HepG2 (cell line): Measurements from ENCODE around the gene CYB5A. TPM values are rescaled to one million over a fixed set of nuclear protein-coding genes. Genes with fewer than 3 reads are reported as not detected.
A peak's percentile ranks its signal among the peaks of the same experiment; 100 is the strongest.

Source experiments
- CBFB ChIP-seq: sonication (generic); formaldehyde crosslinking; IDR thresholded peaks from 2 replicates; pipeline ENCODE4 v1.4.0; 2020; ENCODE audit warnings: missing genetic modification reagents
- CERS6 ChIP-seq: sonication (generic); formaldehyde crosslinking; IDR thresholded peaks from 2 replicates; pipeline ENCODE4 v1.5.0; 2020; ENCODE audit warnings: missing genetic modification reagents
- DZIP1 ChIP-seq: sonication (generic); formaldehyde crosslinking; IDR thresholded peaks from 2 replicates; pipeline ENCODE4 v1.5.0; 2020; ENCODE audit warnings: mild to moderate bottlenecking, missing genetic modification reagents
- ERF ChIP-seq: IDR thresholded peaks from 2 replicates; pipeline ENCODE4 v1.6.1; 2018; ENCODE audit warnings: missing biosample characterization, missing genetic modification reagents
- HOMEZ ChIP-seq: IDR thresholded peaks from 2 replicates; pipeline ENCODE4 v1.6.1; 2016; ENCODE audit warnings: low read depth
- MYNN ChIP-seq: sonication (generic); formaldehyde crosslinking; IDR thresholded peaks from 2 replicates; pipeline ENCODE4 v1.4.0; 2020; ENCODE audit warnings: mild to moderate bottlenecking, low read depth, missing genetic modification reagents
- NR1H2 ChIP-seq: sonication (generic); formaldehyde crosslinking; IDR thresholded peaks from 2 replicates; pipeline ENCODE4 v1.8.1; 2022; ENCODE audit warnings: low read depth, missing genetic modification reagents, borderline replicate concordance
- PLRG1 ChIP-seq: fragments of 450-650 bp; conservative IDR thresholded peaks from 2 replicates; pipeline ENCODE4 v1.6.1; 2016
- RARG ChIP-seq: sonication (generic); formaldehyde crosslinking; IDR thresholded peaks from 2 replicates; pipeline ENCODE4 v1.4.0; 2020; ENCODE audit warnings: low read depth, mild to moderate bottlenecking, missing genetic modification reagents
- SSRP1 ChIP-seq: IDR thresholded peaks from 2 replicates; pipeline ENCODE4 v1.6.1; 2016; ENCODE audit warnings: control low read depth
- YEATS4 ChIP-seq: sonication (generic); formaldehyde crosslinking; IDR thresholded peaks from 2 replicates; pipeline ENCODE4 v1.4.0; 2020; ENCODE audit warnings: missing genetic modification reagents, borderline replicate concordance
- ZBTB46 ChIP-seq: sonication (generic); formaldehyde crosslinking; IDR thresholded peaks from 2 replicates; pipeline ENCODE4 v1.4.0; 2020; ENCODE audit warnings: mild to moderate bottlenecking, missing genetic modification reagents, borderline replicate concordance
- ZBTB49 ChIP-seq: sonication (generic); formaldehyde crosslinking; IDR thresholded peaks from 2 replicates; pipeline ENCODE4 v1.4.0; 2020; ENCODE audit warnings: missing genetic modification reagents, borderline replicate concordance
- ZBTB7A ChIP-seq: sonication (generic); formaldehyde crosslinking; IDR thresholded peaks from 2 replicates; pipeline ENCODE4 v1.8.0; 2022; ENCODE audit warnings: mild to moderate bottlenecking, missing genetic modification reagents
- ZNF335 ChIP-seq: sonication (generic); formaldehyde crosslinking; IDR thresholded peaks from 2 replicates; pipeline ENCODE4 v1.4.0; 2020; ENCODE audit warnings: missing genetic modification reagents
- ZNF513 ChIP-seq: sonication (generic); formaldehyde crosslinking; conservative IDR thresholded peaks from 2 replicates; pipeline ENCODE4 v1.5.0; 2020; ENCODE audit warnings: missing genetic modification reagents
- ZNF552 ChIP-seq: sonication (generic); formaldehyde crosslinking; IDR thresholded peaks from 2 replicates; pipeline ENCODE4 v1.9.0; 2022; ENCODE audit warnings: missing genetic modification reagents, mild to moderate bottlenecking, borderline replicate concordance
- ZNF766 ChIP-seq: sonication (generic); formaldehyde crosslinking; IDR thresholded peaks from 2 replicates; pipeline ENCODE4 v1.5.0; 2020; ENCODE audit warnings: missing genetic modification reagents, borderline replicate concordance
- polyA plus RNA-seq, 8 experiments: library from polyadenylated mRNA; depleted of rRNA in 3 of 8; stranded (reverse) in 7 of 8; unstranded in 1 of 8; fragments of >200 nt; fragmentation: Illumina TruSeq in 4 of 8; extraction: Trizol in 4 of 8; gene quantifications; 2 replicates each; pipeline versions ENCODE4 v1.2.1 to v1.2.3, GENCODE V29; 2011 to 2016; ENCODE audit warnings: low read depth in 4 of 8, missing spikeins in 1 of 8, mixed read lengths in 1 of 8; ENCODE audit not compliant: insufficient read depth in 1 of 8
- total RNA-seq, 5 experiments: library from RNA; depleted of rRNA; stranded (reverse); fragments of >200 nt; fragmentation: Illumina TruSeq; extraction: Trizol; gene quantifications; 2 replicates each; pipeline ENCODE4 v1.2.3, GENCODE V29; 2016; ENCODE audit warnings: low read depth in 1 of 5

The CYB5A gene
- total and polyA plus RNA-seq, 2 of the 13 experiments (the other 11 are each of a cell fraction or from before 2014, with no cell fraction given), result 215 to 356 TPM

GRCh38 chr18:74291771-74292540 is at the start of gene CYB5A (continued):
- TF ChIP-seq CBFB (CRISPR knock-in tag) (peak; percentile 60; the same call in 1 of the 2 replicates), RARG (CRISPR knock-in tag) (no peak), ZBTB7A (CRISPR knock-in tag) (peak; percentile 67), CERS6 (no peak), PLRG1 (no peak), ZBTB49 (CRISPR knock-in tag) (no peak), ERF (CRISPR knock-in tag) (no peak), DZIP1 (CRISPR knock-in tag) (no peak), ZNF552 (no peak), ZBTB46 (CRISPR knock-in tag) (no peak), ZNF766 (CRISPR knock-in tag) (0 out of 2 replicates have a peak, but pooled peaks have one; percentile 53), SSRP1 (CRISPR knock-in tag) (no peak), YEATS4 (CRISPR knock-in tag) (peak; percentile 81; the same call in 1 of the 2 replicates), MYNN (CRISPR knock-in tag) (no peak), HOMEZ (CRISPR knock-in tag) (peak; percentile 80), ZNF335 (CRISPR knock-in tag) (peak; percentile 12; the same call in 1 of the 2 replicates), ZNF513 (no peak), NR1H2 (CRISPR knock-in tag) (no peak)
